HepG2 (cell line): Measurements from ENCODE around the gene NEIL3. TPM values are rescaled to one million over a fixed set of nuclear protein-coding genes. Genes with fewer than 3 reads are reported as not detected.

Experiments used
- EHMT2 ChIP-seq: fragments of 200-600 bp; sonication (generic); IDR thresholded peaks from 2 replicates; pipeline ENCODE4 v1.7.0; 2017; ENCODE audit warnings: antibody characterized with exemption, low read depth, low read length, borderline replicate concordance
- GTF3A ChIP-seq: sonication (generic); formaldehyde crosslinking; conservative IDR thresholded peaks from 2 replicates; pipeline ENCODE4 v1.4.0; 2020; ENCODE audit warnings: mild to moderate bottlenecking, missing genetic modification reagents
- HNRNPUL1 ChIP-seq: fragments of 200-400 bp; formaldehyde crosslinking; IDR thresholded peaks from 2 replicates; pipeline ENCODE4 v1.6.1; 2017; ENCODE audit warnings: low read depth, mild to moderate bottlenecking, low read length, moderate library complexity
- KAT8 ChIP-seq: IDR thresholded peaks from 2 replicates; pipeline ENCODE4 v1.6.1; 2016; ENCODE audit warnings: missing genetic modification reagents, missing compliant biosample characterization
- TP53 ChIP-seq: sonication (generic); formaldehyde crosslinking; conservative IDR thresholded peaks from 2 replicates; pipeline ENCODE4 v1.4.0; 2020; ENCODE audit warnings: missing genetic modification reagents
- ZBTB38 ChIP-seq: sonication (generic); formaldehyde crosslinking; IDR thresholded peaks from 2 replicates; pipeline ENCODE4 v1.5.1; 2020; ENCODE audit warnings: mild to moderate bottlenecking, missing genetic modification reagents
- ZNF333 ChIP-seq: sonication (generic); formaldehyde crosslinking; IDR thresholded peaks from 2 replicates; pipeline ENCODE4 v1.4.0; 2020; ENCODE audit warnings: mild to moderate bottlenecking, missing genetic modification reagents, borderline replicate concordance
- ZNF674 ChIP-seq: sonication (generic); formaldehyde crosslinking; IDR thresholded peaks from 2 replicates; pipeline ENCODE4 v1.5.0; 2020; ENCODE audit warnings: low read depth, mild to moderate bottlenecking, missing genetic modification reagents
- polyA plus RNA-seq, 8 experiments: library from polyadenylated mRNA; depleted of rRNA in 3 of 8; stranded (reverse) in 7 of 8; unstranded in 1 of 8; fragments of >200 nt; fragmentation: Illumina TruSeq in 4 of 8; extraction: Trizol in 4 of 8; gene quantifications; 2 replicates each; pipeline versions ENCODE4 v1.2.1 to v1.2.3, GENCODE V29; 2011 to 2016; ENCODE audit warnings: low read depth in 4 of 8, missing spikeins in 1 of 8, mixed read lengths in 1 of 8; ENCODE audit not compliant: insufficient read depth in 1 of 8
- total RNA-seq, 5 experiments: library from RNA; depleted of rRNA; stranded (reverse); fragments of >200 nt; fragmentation: Illumina TruSeq; extraction: Trizol; gene quantifications; 2 replicates each; pipeline ENCODE4 v1.2.3, GENCODE V29; 2016; ENCODE audit warnings: low read depth in 1 of 5
- TF ChIP-seq, protein P1 (sequence below): sonication (generic); formaldehyde crosslinking; IDR thresholded peaks from 2 replicates; pipeline ENCODE4 v1.4.0; 2020; ENCODE audit warnings: missing genetic modification reagents
- TF ChIP-seq, protein P2 (sequence below): sonication (generic); formaldehyde crosslinking; IDR thresholded peaks from 2 replicates; pipeline ENCODE4 v1.5.0; 2020; ENCODE audit warnings: mild to moderate bottlenecking, missing genetic modification reagents

The NEIL3 gene
- total and polyA plus RNA-seq, 2 of the 13 experiments (the other 11 are each of a cell fraction or from before 2014, with no cell fraction given) = 3.5 to 8.4 TPM

DNA sequence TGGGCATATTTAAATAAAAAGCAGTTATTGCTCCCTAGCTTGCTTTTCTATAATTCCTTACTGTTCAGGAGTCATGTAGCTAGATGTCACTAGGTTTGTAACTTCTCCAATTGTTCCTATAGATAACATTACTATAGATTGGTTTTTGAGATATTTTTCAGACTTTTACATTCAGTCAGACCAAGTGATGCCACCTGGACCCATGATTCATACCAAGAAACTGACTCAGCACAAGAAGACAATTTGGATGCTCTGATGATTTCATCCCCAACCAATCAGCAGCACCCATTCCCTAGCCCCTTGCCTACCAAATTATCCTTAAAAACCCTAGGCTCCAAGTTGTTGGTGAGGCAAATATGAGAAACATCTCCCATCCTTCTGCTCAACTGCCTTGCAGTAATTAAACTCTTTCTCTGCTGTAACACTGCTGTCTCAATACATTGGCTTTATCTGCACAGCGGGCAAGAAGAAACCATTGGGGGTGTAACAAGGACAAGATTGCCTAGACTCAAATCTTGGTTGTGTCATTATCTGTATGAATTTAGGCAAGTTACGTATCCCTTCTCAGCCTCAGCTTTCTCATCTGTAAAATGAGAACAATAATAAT, 11.8 kb upstream of the NEIL3 start (continued):
- TF ChIP-seq, protein P1, sequence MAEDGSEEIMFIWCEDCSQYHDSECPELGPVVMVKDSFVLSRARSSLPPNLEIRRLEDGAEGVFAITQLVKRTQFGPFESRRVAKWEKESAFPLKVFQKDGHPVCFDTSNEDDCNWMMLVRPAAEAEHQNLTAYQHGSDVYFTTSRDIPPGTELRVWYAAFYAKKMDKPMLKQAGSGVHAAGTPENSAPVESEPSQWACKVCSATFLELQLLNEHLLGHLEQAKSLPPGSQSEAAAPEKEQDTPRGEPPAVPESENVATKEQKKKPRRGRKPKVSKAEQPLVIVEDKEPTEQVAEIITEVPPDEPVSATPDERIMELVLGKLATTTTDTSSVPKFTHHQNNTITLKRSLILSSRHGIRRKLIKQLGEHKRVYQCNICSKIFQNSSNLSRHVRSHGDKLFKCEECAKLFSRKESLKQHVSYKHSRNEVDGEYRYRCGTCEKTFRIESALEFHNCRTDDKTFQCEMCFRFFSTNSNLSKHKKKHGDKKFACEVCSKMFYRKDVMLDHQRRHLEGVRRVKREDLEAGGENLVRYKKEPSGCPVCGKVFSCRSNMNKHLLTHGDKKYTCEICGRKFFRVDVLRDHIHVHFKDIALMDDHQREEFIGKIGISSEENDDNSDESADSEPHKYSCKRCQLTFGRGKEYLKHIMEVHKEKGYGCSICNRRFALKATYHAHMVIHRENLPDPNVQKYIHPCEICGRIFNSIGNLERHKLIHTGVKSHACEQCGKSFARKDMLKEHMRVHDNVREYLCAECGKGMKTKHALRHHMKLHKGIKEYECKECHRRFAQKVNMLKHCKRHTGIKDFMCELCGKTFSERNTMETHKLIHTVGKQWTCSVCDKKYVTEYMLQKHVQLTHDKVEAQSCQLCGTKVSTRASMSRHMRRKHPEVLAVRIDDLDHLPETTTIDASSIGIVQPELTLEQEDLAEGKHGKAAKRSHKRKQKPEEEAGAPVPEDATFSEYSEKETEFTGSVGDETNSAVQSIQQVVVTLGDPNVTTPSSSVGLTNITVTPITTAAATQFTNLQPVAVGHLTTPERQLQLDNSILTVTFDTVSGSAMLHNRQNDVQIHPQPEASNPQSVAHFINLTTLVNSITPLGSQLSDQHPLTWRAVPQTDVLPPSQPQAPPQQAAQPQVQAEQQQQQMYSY (CRISPR knock-in tag) = no peak
- TF ChIP-seq GTF3A (CRISPR knock-in tag) (no peak), EHMT2 (no peak), ZNF674 (CRISPR knock-in tag) (no peak), ZBTB38 (no peak), HNRNPUL1 (no peak), KAT8 (no peak), ZNF333 (no peak), TP53 (no peak)
- TF ChIP-seq, protein P2, sequence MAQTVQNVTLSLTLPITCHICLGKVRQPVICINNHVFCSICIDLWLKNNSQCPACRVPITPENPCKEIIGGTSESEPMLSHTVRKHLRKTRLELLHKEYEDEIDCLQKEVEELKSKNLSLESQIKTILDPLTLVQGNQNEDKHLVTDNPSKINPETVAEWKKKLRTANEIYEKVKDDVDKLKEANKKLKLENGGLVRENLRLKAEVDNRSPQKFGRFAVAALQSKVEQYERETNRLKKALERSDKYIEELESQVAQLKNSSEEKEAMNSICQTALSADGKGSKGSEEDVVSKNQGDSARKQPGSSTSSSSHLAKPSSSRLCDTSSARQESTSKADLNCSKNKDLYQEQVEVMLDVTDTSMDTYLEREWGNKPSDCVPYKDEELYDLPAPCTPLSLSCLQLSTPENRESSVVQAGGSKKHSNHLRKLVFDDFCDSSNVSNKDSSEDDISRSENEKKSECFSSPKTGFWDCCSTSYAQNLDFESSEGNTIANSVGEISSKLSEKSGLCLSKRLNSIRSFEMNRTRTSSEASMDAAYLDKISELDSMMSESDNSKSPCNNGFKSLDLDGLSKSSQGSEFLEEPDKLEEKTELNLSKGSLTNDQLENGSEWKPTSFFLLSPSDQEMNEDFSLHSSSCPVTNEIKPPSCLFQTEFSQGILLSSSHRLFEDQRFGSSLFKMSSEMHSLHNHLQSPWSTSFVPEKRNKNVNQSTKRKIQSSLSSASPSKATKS (CRISPR knock-in tag) = no peak
